ENCODE results near the gene E4F1.

The E4F1 gene

GRCh38 chr16:2206780-2207433, 16.5 kb upstream of the E4F1 start:
- no peak for DNase-seq (ENCODE audit: low spot score)

- DNase-seq (ENCODE audit: low spot score) = no peak
These were observed 15.5 kb upstream of the E4F1 start for GRCh38 chr16:2207872-2208271.

GRCh38 chr16:2208308-2208707, 15.1 kb upstream of the E4F1 start:
- no peak for DNase-seq (ENCODE audit: low spot score)

- DNase-seq (ENCODE audit: low spot score) = no peak
These were observed 14.6 kb upstream of the E4F1 start for GRCh38 chr16:2208772-2209171.

GRCh38 chr16:2209258-2210008, 14.0 kb upstream of the E4F1 start:
- no peak for DNase-seq (ENCODE audit: low spot score)

GRCh38 chr16:2210009-2210332, 13.4 kb upstream of the E4F1 start:
- no peak for DNase-seq (ENCODE audit: low spot score)

GRCh38 chr16:2210386-2211365, 12.7 kb upstream of the E4F1 start, which contains the start of gene BRICD5:
Gene BRICD5, minus strand, starts transcription at chr16:2210863. Its CDS starts 30 bp downstream, at chr16:2210833.
- DNase-seq (ENCODE audit: low spot score) = no peak

GRCh38 chr16:2211923-2212347, 11.5 kb upstream of the E4F1 start:
- no peak for DNase-seq (ENCODE audit: low spot score)

- DNase-seq (ENCODE audit: low spot score) = no peak
These were observed 10.7 kb upstream of the E4F1 start for GRCh38 chr16:2212362-2213324.

GRCh38 chr16:2213817-2214718, 9.3 kb upstream of the E4F1 start:
- DNase-seq (ENCODE audit: low spot score) = no peak

GRCh38 chr16:2214719-2214968, 8.7 kb upstream of the E4F1 start, which contains the start of gene PGP:
Gene PGP, minus strand, starts transcription at chr16:2214840. Its CDS starts 63 bp downstream, at chr16:2214777.
- no peak for DNase-seq (ENCODE audit: low spot score)

- no peak for DNase-seq (ENCODE audit: low spot score)
These were observed 7.1 kb upstream of the E4F1 start for GRCh38 chr16:2216330-2216729.

GRCh38 chr16:2223942-2224486, 623 bp downstream of the E4F1 start:
- no peak for DNase-seq (ENCODE audit: low spot score)

GRCh38 chr16:2226245-2226793, 2.9 kb downstream of the E4F1 start:
- DNase-seq (ENCODE audit: low spot score) = no peak

GRCh38 chr16:2226918-2227317, 3.5 kb downstream of the E4F1 start:
- no peak for DNase-seq (ENCODE audit: low spot score)

GRCh38 chr16:2228161-2228824, 4.9 kb downstream of the E4F1 start:
- no peak for DNase-seq (ENCODE audit: low spot score)

- no peak for DNase-seq (ENCODE audit: low spot score)
These were observed 5.7 kb downstream of the E4F1 start for GRCh38 chr16:2229091-2229490.

- DNase-seq (ENCODE audit: low spot score) = no peak
These were observed 6.3 kb downstream of the E4F1 start for GRCh38 chr16:2229632-2230250.

- no peak for DNase-seq (ENCODE audit: low spot score)
These were observed 7.0 kb downstream of the E4F1 start for GRCh38 chr16:2230376-2230775.
